ENCODE results near the gene SH2D4B. TPM values are rescaled to one million over a fixed set of nuclear protein-coding genes. Genes with fewer than 3 reads are reported as not detected.

SH2D4B gene
- total RNA-seq, 1 experiment from 2014 or later: not detected

- H3K79me2 ChIP-seq (ENCODE audit: low read length): no peaks in the 10 kb centered on the region
- ChIA-PET CTCF (no interaction called here), POLR2A (ENCODE audit: unreplicated experiment) (no interaction called here)
- intact Hi-C loops (cut with micrococcal nuclease): no loop called here
- no peak overlapping the region for H3K4me3 ChIP-seq (ENCODE audit: low read length)
- H3K4me2 ChIP-seq (ENCODE audit: low read length): no peak overlapping the region
- TF ChIP-seq CTCF (conservative IDR thresholded peaks at IDR 0.05; ENCODE audit: low read depth, low read length) (no peak), EZH2 (IDR thresholded peaks at IDR 0.05; ENCODE audit: low read length, unreplicated experiment) (no peak), EZH2phosphoT487 (IDR thresholded peaks at IDR 0.05; ENCODE audit: borderline replicate concordance, low read length) (no peak)
- H3F3A ChIP-seq (ENCODE audit: low read length, unreplicated experiment): no peaks in the 10 kb centered on the region
- no peak overlapping the region for H3K9ac ChIP-seq (ENCODE audit: low read length)
- H4K20me1 ChIP-seq (ENCODE audit: low read length): no peaks in the 10 kb centered on the region
- H2AFZ ChIP-seq (ENCODE audit: low read length): no peak overlapping the region
- H3K36me3 ChIP-seq (ENCODE audit: low read depth, low read length): no peaks in the 10 kb centered on the region
- ATAC-seq (no peak), DNase-seq (no peak)
- BruUV-seq (replicated peaks): no TSS peak
- H3K4me1 ChIP-seq (ENCODE audit: insufficient read depth, low read length): no peaks in the 10 kb centered on the region
- no peaks in the 10 kb centered on the region for H3K9me2 ChIP-seq (replicated peaks; ENCODE audit: low read length)
- H3K27me3 ChIP-seq (ENCODE audit: low read length): no peaks in the 10 kb centered on the region
- no peak overlapping the region for H3K27ac ChIP-seq (ENCODE audit: low read length)
- H3K9me3 ChIP-seq (ENCODE audit: low read length): no peaks in the 10 kb centered on the region
Observed at GRCh38 chr10:80503584-80504157, 34.0 kb upstream of the SH2D4B start.

- no peak overlapping the region for H3K27ac ChIP-seq (ENCODE audit: low read length)
Observed at GRCh38 chr10:80504158-80504811, 33.4 kb upstream of the SH2D4B start.

More at GRCh38 chr10:80504158-80504811, 33.4 kb upstream of the SH2D4B start:
- ChIA-PET POLR2A (ENCODE audit: unreplicated experiment) (no interaction called here), CTCF (no interaction called here)
- no peaks in the 10 kb centered on the region for H3F3A ChIP-seq (ENCODE audit: low read length, unreplicated experiment)
- no peaks in the 10 kb centered on the region for H3K9me2 ChIP-seq (replicated peaks; ENCODE audit: low read length)
- DNase-seq (no peak), ATAC-seq (no peak)
- no peaks in the 10 kb centered on the region for H3K36me3 ChIP-seq (ENCODE audit: low read depth, low read length)
- no peaks in the 10 kb centered on the region for H3K79me2 ChIP-seq (ENCODE audit: low read length)
- no peaks in the 10 kb centered on the region for H4K20me1 ChIP-seq (ENCODE audit: low read length)
- no peak overlapping the region for H3K4me2 ChIP-seq (ENCODE audit: low read length)
- H2AFZ ChIP-seq (ENCODE audit: low read length): no peak overlapping the region
- H3K9me3 ChIP-seq (ENCODE audit: low read length): no peaks in the 10 kb centered on the region
- H3K4me3 ChIP-seq (ENCODE audit: low read length): no peak overlapping the region
- H3K27me3 ChIP-seq (ENCODE audit: low read length): no peaks in the 10 kb centered on the region
- no TSS peak for BruUV-seq (replicated peaks)
- H3K9ac ChIP-seq (ENCODE audit: low read length): no peak overlapping the region
- no peak for TF ChIP-seq EZH2 (IDR thresholded peaks at IDR 0.05; ENCODE audit: low read length, unreplicated experiment)
- no peak for TF ChIP-seq CTCF (conservative IDR thresholded peaks at IDR 0.05; ENCODE audit: low read depth, low read length)
- no peak for TF ChIP-seq EZH2phosphoT487 (IDR thresholded peaks at IDR 0.05; ENCODE audit: borderline replicate concordance, low read length)
- no peaks in the 10 kb centered on the region for H3K4me1 ChIP-seq (ENCODE audit: insufficient read depth, low read length)
- intact Hi-C loops (cut with micrococcal nuclease): no loop called here

Measured in PC-3 (cell line).